Measurements from ENCODE around the gene COMT.

DNA sequence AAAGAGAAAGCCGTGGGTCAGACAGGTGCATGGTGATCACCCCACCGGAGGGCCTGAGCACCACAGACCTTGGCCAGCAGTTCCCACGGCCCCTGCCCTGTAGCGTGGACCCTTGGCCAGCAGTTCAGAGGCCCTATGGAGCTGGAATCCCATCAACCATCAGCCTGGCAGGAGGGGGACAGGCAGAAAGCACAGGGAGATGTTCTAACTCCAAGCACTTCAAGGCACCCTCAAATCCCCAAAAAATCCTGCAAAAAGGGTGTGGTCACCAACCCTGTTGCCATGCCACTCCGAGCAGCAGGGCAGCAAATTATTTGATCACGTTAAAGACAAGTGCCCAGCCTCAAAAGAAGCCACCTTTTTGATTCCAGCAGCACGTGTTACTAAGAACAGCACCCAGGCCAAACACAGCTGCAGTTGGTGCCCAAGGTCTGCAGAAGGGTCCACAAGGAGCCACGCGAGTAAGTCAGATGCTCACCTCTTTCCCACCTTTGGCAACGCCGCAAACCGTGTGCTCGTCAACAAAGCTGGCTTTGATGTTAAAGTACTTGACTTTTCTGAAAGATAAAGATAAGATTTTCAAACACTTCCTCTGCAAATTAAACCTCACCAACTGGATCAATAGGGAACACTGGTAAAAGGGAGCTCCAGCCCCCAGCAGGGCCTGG lies 26.2 kb upstream of the COMT start:
- TF ChIP-seq, protein P1, sequence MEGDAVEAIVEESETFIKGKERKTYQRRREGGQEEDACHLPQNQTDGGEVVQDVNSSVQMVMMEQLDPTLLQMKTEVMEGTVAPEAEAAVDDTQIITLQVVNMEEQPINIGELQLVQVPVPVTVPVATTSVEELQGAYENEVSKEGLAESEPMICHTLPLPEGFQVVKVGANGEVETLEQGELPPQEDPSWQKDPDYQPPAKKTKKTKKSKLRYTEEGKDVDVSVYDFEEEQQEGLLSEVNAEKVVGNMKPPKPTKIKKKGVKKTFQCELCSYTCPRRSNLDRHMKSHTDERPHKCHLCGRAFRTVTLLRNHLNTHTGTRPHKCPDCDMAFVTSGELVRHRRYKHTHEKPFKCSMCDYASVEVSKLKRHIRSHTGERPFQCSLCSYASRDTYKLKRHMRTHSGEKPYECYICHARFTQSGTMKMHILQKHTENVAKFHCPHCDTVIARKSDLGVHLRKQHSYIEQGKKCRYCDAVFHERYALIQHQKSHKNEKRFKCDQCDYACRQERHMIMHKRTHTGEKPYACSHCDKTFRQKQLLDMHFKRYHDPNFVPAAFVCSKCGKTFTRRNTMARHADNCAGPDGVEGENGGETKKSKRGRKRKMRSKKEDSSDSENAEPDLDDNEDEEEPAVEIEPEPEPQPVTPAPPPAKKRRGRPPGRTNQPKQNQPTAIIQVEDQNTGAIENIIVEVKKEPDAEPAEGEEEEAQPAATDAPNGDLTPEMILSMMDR (IDR thresholded peaks at IDR 0.05), result no peak
- TF ChIP-seq EP300 (IDR thresholded peaks at IDR 0.05; ENCODE audit: low read depth) (no peak), POLR2A (IDR thresholded peaks at IDR 0.05) (no peak)

All from transverse colon (tissue), 3 donors.